HepG2 (cell line): ENCODE measurements around the gene SLC50A1. TPM values are rescaled to one million over a fixed set of nuclear protein-coding genes. Genes with fewer than 3 reads are reported as not detected.
A peak's percentile ranks its signal among the peaks of the same experiment; 100 is the strongest.

ENCODE experiments used
- AGO2 ChIP-seq: fragments of 200-400 bp; formaldehyde crosslinking; optimal IDR thresholded peaks from 2 replicates; pipeline ENCODE3; 2017; ENCODE audit warnings: mild to moderate bottlenecking, low read depth, low read length, moderate library complexity
- ATF1 ChIP-seq: IDR thresholded peaks from 2 replicates; pipeline ENCODE4 v1.6.1; 2016; ENCODE audit warnings: mild to moderate bottlenecking, control low read depth
- CEBPG ChIP-seq: IDR thresholded peaks from 2 replicates; pipeline ENCODE4 v1.6.1; 2016
- MTA3 ChIP-seq: sonication (generic); formaldehyde crosslinking; IDR thresholded peaks from 2 replicates; pipeline ENCODE4 v1.4.0; 2020; ENCODE audit warnings: missing genetic modification reagents
- NFE2L2 ChIP-seq: fragments of 150-350 bp; IDR thresholded peaks from 2 replicates; pipeline ENCODE4 v1.6.1; 2014; ENCODE audit warnings: low read length
- POGZ ChIP-seq: sonication (generic); formaldehyde crosslinking; IDR thresholded peaks from 2 replicates; pipeline ENCODE4 v1.4.0; 2020; ENCODE audit warnings: mild to moderate bottlenecking, missing genetic modification reagents
- ZNF20 ChIP-seq: sonication (generic); formaldehyde crosslinking; IDR thresholded peaks from 2 replicates; pipeline ENCODE4 v1.4.0; 2020; ENCODE audit warnings: mild to moderate bottlenecking, moderate library complexity, missing genetic modification reagents
- ZNF333 ChIP-seq: sonication (generic); formaldehyde crosslinking; IDR thresholded peaks from 2 replicates; pipeline ENCODE4 v1.4.0; 2020; ENCODE audit warnings: mild to moderate bottlenecking, missing genetic modification reagents, borderline replicate concordance
- ZSCAN31 ChIP-seq: sonication (generic); formaldehyde crosslinking; IDR thresholded peaks from 2 replicates; pipeline ENCODE4 v1.5.0; 2020; ENCODE audit warnings: low read depth, mild to moderate bottlenecking, missing genetic modification reagents
- polyA plus RNA-seq, 8 experiments: library from polyadenylated mRNA; depleted of rRNA in 3 of 8; stranded (reverse) in 7 of 8; unstranded in 1 of 8; fragments of >200 nt; fragmentation: Illumina TruSeq in 4 of 8; extraction: Trizol in 4 of 8; gene quantifications; 2 replicates each; pipeline versions ENCODE4 v1.2.1 to v1.2.3, GENCODE V29; 2011 to 2016; ENCODE audit warnings: low read depth in 4 of 8, missing spikeins in 1 of 8, mixed read lengths in 1 of 8; ENCODE audit not compliant: insufficient read depth in 1 of 8
- total RNA-seq, 5 experiments: library from RNA; depleted of rRNA; stranded (reverse); fragments of >200 nt; fragmentation: Illumina TruSeq; extraction: Trizol; gene quantifications; 2 replicates each; pipeline ENCODE4 v1.2.3, GENCODE V29; 2016; ENCODE audit warnings: low read depth in 1 of 5
- TF ChIP-seq, protein P1 (sequence below): IDR thresholded peaks from 2 replicates; pipeline ENCODE4 v1.6.1; 2016; ENCODE audit warnings: mild to moderate bottlenecking, missing biosample characterization, missing genetic modification reagents
- TF ChIP-seq, protein P2 (sequence below): sonication (generic); formaldehyde crosslinking; IDR thresholded peaks from 2 replicates; pipeline ENCODE4 v1.8.1; 2022; ENCODE audit warnings: mild to moderate bottlenecking, missing genetic modification reagents
- TF ChIP-seq, protein P3 (sequence below): sonication (generic); formaldehyde crosslinking; IDR thresholded peaks from 2 replicates; pipeline ENCODE4 v1.4.0; 2020; ENCODE audit warnings: missing genetic modification reagents
- TF ChIP-seq, protein P4 (sequence below): sonication (generic); formaldehyde crosslinking; IDR thresholded peaks from 2 replicates; pipeline ENCODE4 v1.4.0; 2020; ENCODE audit warnings: mild to moderate bottlenecking, missing genetic modification reagents
- TF ChIP-seq, protein P5 (sequence below), 2 experiments: sonication (generic) in 1 of 2; formaldehyde crosslinking in 1 of 2; IDR thresholded peaks; 2 replicates each; pipeline versions ENCODE4 v1.5.1 to v1.6.1; 2011 to 2020; ENCODE audit warnings: borderline replicate concordance in 1 of 2, low read depth in 1 of 2, low read length in 1 of 2, mild to moderate bottlenecking in 1 of 2, missing genetic modification reagents in 1 of 2, moderate library complexity in 1 of 2
- TF ChIP-seq, protein P6 (sequence below): sonication (generic); IDR thresholded peaks from 2 replicates; pipeline ENCODE4 v1.6.1; 2016; ENCODE audit warnings: low read depth, borderline replicate concordance

SLC50A1 gene
- total and polyA plus RNA-seq, 2 of the 13 experiments (the other 11 are each of a cell fraction or from before 2014, with no cell fraction given): 22.5 to 46.8 TPM

DNA sequence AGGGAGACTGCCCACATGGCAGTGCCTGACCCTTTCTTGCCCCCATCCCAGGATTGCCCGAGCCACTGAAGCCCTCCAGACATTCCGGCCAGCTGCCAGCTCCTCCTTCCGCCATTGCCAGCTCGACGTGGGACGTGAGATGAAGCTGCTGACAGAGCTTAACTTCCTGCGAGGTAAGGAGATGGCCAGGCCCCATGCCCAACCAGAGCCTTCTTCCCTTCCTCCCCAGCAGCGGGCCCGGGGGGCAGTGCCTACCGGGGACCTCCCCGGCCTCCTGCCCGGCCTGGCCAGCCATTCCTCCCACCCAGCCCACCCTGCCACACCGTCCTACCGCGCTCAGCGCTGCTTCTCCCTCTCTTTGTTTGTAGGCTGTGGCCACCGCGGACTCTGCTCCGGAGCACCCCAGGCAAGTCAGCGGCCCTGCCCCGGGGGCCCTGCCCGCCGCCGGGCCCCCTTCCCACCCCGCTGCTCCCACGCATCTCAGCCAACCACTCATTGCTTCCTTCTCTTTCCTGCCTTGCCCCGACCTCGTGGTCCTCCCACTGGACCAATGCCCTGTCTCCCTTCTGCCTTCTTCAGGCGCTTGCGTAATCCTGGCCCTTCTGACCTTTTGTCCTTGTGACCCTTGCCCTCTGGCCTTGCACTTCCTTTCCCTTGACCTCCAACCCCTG, 42.9 kb downstream of the SLC50A1 start (continued):
- TF ChIP-seq, protein P1, sequence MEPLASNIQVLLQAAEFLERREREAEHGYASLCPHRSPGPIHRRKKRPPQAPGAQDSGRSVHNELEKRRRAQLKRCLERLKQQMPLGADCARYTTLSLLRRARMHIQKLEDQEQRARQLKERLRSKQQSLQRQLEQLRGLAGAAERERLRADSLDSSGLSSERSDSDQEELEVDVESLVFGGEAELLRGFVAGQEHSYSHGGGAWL (CRISPR knock-in tag): no peak
- TF ChIP-seq AGO2: no peak
- no peak for TF ChIP-seq ZNF333 (CRISPR knock-in tag)
- TF ChIP-seq POGZ (CRISPR knock-in tag): peak; percentile 37; the same call in 1 of the 2 replicates
- TF ChIP-seq MTA3 (CRISPR knock-in tag): no peak
- TF ChIP-seq ZSCAN31 (CRISPR knock-in tag): no peak
- TF ChIP-seq, protein P2, sequence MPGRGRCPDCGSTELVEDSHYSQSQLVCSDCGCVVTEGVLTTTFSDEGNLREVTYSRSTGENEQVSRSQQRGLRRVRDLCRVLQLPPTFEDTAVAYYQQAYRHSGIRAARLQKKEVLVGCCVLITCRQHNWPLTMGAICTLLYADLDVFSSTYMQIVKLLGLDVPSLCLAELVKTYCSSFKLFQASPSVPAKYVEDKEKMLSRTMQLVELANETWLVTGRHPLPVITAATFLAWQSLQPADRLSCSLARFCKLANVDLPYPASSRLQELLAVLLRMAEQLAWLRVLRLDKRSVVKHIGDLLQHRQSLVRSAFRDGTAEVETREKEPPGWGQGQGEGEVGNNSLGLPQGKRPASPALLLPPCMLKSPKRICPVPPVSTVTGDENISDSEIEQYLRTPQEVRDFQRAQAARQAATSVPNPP (CRISPR knock-in tag): no peak
- peak; percentile 94 for TF ChIP-seq CEBPG
- TF ChIP-seq ATF1: no peak
- TF ChIP-seq, protein P3, sequence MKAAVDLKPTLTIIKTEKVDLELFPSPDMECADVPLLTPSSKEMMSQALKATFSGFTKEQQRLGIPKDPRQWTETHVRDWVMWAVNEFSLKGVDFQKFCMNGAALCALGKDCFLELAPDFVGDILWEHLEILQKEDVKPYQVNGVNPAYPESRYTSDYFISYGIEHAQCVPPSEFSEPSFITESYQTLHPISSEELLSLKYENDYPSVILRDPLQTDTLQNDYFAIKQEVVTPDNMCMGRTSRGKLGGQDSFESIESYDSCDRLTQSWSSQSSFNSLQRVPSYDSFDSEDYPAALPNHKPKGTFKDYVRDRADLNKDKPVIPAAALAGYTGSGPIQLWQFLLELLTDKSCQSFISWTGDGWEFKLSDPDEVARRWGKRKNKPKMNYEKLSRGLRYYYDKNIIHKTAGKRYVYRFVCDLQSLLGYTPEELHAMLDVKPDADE (CRISPR knock-in tag): no peak
- TF ChIP-seq, protein P4, sequence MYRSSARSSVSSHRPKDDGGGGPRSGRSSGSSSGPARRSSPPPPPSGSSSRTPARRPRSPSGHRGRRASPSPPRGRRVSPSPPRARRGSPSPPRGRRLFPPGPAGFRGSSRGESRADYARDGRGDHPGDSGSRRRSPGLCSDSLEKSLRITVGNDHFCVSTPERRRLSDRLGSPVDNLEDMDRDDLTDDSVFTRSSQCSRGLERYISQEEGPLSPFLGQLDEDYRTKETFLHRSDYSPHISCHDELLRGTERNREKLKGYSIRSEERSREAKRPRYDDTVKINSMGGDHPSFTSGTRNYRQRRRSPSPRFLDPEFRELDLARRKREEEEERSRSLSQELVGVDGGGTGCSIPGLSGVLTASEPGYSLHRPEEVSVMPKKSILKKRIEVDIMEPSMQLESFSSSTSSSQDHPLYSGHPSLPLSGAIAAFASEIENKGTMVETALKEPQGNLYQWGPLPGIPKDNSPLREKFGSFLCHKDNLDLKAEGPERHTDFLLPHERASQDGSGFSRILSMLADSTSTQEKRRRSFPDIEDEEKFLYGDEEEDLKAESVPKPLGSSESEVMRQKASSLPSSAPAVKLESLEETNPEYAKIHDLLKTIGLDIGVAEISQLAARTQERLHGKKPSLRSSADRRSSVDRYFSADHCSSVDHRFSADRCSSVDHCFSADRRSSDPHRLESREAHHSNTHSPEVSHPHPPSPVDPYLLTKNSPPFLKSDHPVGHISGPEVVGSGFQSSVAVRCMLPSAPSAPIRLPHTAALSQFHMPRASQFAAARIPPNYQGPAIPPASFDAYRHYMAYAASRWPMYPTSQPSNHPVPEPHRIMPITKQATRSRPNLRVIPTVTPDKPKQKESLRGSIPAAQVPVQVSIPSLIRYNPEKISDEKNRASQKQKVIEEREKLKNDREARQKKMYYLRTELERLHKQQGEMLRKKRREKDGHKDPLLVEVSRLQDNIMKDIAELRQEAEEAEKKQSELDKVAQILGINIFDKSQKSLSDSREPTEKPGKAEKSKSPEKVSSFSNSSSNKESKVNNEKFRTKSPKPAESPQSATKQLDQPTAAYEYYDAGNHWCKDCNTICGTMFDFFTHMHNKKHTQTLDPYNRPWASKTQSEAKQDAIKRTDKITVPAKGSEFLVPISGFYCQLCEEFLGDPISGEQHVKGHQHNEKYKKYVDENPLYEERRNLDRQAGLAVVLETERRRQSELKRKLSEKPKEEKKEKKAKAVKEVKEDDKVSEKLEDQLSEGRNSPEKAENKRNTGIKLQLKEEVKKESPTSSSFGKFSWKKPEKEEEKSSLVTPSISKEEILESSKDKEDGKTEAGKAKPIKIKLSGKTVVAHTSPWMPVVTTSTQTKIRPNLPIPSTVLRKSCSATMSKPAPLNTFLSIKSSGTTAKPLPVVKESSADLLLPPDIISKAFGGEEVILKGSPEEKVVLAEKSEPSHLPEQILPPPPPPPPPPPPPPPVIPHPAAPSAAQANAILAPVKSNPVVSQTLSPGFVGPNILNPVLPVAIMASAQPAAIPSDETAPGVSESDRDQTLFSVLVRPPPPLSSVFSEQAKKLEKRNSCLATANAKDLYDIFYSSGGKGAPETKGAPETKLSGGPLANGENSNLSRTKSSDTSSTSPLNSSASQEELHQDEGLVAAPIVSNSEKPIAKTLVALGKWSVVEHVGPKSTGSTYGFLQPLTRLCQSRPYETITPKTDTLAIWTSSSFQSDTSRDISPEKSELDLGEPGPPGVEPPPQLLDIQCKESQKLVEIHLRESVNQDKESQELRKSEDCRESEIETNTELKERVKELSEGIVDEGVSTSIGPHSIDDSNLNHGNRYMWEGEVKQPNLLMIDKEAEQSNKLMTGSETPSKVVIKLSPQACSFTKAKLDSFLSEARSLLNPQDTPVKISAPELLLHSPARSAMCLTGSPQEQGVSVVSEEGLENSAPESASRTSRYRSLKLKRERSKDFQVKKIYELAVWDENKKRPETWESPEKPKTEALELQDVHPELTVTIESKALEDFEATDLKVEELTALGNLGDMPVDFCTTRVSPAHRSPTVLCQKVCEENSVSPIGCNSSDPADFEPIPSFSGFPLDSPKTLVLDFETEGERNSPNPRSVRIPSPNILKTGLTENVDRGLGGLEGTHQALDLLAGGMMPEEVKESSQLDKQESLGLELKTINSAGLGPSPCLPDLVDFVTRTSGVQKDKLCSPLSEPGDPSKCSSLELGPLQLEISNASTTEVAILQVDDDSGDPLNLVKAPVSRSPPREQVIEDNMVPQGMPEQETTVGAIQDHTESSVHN (CRISPR knock-in tag): no peak
- TF ChIP-seq ZNF20: no peak
- TF ChIP-seq NFE2L2: no peak
- TF ChIP-seq, protein P5, sequence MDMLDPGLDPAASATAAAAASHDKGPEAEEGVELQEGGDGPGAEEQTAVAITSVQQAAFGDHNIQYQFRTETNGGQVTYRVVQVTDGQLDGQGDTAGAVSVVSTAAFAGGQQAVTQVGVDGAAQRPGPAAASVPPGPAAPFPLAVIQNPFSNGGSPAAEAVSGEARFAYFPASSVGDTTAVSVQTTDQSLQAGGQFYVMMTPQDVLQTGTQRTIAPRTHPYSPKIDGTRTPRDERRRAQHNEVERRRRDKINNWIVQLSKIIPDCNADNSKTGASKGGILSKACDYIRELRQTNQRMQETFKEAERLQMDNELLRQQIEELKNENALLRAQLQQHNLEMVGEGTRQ (IDR thresholded peaks at IDR 0.05; ENCODE audit: low read depth, low read length): no peak
- TF ChIP-seq, protein P5 (CRISPR knock-in tag; IDR thresholded peaks at IDR 0.05; ENCODE audit: borderline replicate concordance): 0 out of 2 replicates have a peak, but pooled peaks have one; percentile 25
- TF ChIP-seq, protein P6, sequence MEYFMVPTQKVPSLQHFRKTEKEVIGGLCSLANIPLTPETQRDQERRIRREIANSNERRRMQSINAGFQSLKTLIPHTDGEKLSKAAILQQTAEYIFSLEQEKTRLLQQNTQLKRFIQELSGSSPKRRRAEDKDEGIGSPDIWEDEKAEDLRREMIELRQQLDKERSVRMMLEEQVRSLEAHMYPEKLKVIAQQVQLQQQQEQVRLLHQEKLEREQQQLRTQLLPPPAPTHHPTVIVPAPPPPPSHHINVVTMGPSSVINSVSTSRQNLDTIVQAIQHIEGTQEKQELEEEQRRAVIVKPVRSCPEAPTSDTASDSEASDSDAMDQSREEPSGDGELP: no peak
